Measurements from ENCODE around the gene WDR18. TPM values are rescaled to one million over a fixed set of nuclear protein-coding genes. Genes with fewer than 3 reads are reported as not detected.

Gene WDR18
- total RNA-seq, 1 donor from 2014 or later, result 38.6 TPM

GRCh38 chr19:1010586-1011510 lies 26.7 kb downstream of the WDR18 start:
- H3K27me3 Mint-ChIP-seq (ENCODE audit: insufficient read depth, low read depth), result no peaks in the 10 kb centered on the region
- H3K4me2 ChIP-seq, result no peak overlapping the region
- H4K20me1 ChIP-seq (ENCODE audit: low read depth), result peaks cover 20% of the 10 kb centered on the region
- peaks cover 4% of the 10 kb centered on the region for H3K4me1 Mint-ChIP-seq
- H3K4me1 ChIP-seq, result peaks cover 3% of the 10 kb centered on the region
- no peaks in the 10 kb centered on the region for H3F3A ChIP-seq (ENCODE audit: low read depth)
- no peak overlapping the region for H3K9ac ChIP-seq
- no peak for TF ChIP-seq EZH2 (IDR thresholded peaks at IDR 0.05)
- TF ChIP-seq EZH2phosphoT487 (IDR thresholded peaks at IDR 0.05), result no peak
- TF ChIP-seq CTCF (IDR thresholded peaks at IDR 0.05), result no peak
- H3K9me3 Mint-ChIP-seq, result no peaks in the 10 kb centered on the region
- no peak overlapping the region for H2AFZ ChIP-seq (replicated peaks)
- no peaks in the 10 kb centered on the region for H3K36me3 Mint-ChIP-seq
- H3K4me3 ChIP-seq, result no peak overlapping the region
- no peaks in the 10 kb centered on the region for H3K36me3 ChIP-seq
- no peak overlapping the region for H3K4me3 Mint-ChIP-seq
- H3K27me3 ChIP-seq, result no peaks in the 10 kb centered on the region
- no peak overlapping the region for H3K27ac ChIP-seq
- H3K79me2 ChIP-seq (ENCODE audit: low read depth), result peaks cover 17% of the 10 kb centered on the region
- no peak overlapping the region for H3K27ac Mint-ChIP-seq
- no peak for DNase-seq (ENCODE audit: low spot score)
- no peaks in the 10 kb centered on the region for H3K9me3 ChIP-seq (ENCODE audit: low read depth)

GRCh38 chr19:1011831-1012333 lies 27.7 kb downstream of the WDR18 start:
- Mint-ChIP-seq H3K4me1 (peaks cover 14% of the 10 kb centered on the region), H3K36me3 (no peaks in the 10 kb centered on the region), H3K4me3 (no peak overlapping the region), H3K27ac (no peak overlapping the region), H3K27me3 (ENCODE audit: insufficient read depth, low read depth) (no peaks in the 10 kb centered on the region), H3K9me3 (no peaks in the 10 kb centered on the region)
- H3F3A ChIP-seq (ENCODE audit: low read depth), result no peaks in the 10 kb centered on the region
- H3K4me3 ChIP-seq, result no peak overlapping the region
- no peak for DNase-seq (ENCODE audit: low spot score)
- no peaks in the 10 kb centered on the region for H3K9me3 ChIP-seq (ENCODE audit: low read depth)
- peaks cover 28% of the 10 kb centered on the region for H3K79me2 ChIP-seq (ENCODE audit: low read depth)
- H2AFZ ChIP-seq (replicated peaks), result no peak overlapping the region
- H3K36me3 ChIP-seq, result no peaks in the 10 kb centered on the region
- H3K9ac ChIP-seq, result no peak overlapping the region
- TF ChIP-seq EZH2phosphoT487 (IDR thresholded peaks at IDR 0.05) (no peak), EZH2 (IDR thresholded peaks at IDR 0.05) (no peak), CTCF (IDR thresholded peaks at IDR 0.05) (no peak)
- H3K4me2 ChIP-seq, result no peak overlapping the region
- no peak overlapping the region for H3K27ac ChIP-seq
- H3K27me3 ChIP-seq, result no peaks in the 10 kb centered on the region
- peaks cover 30% of the 10 kb centered on the region for H4K20me1 ChIP-seq (ENCODE audit: low read depth)
- H3K4me1 ChIP-seq, result peaks cover 9% of the 10 kb centered on the region

GRCh38 chr19:1012334-1012733 lies 28.2 kb downstream of the WDR18 start:
- H3K4me3 Mint-ChIP-seq, result no peak overlapping the region
- H3K4me1 Mint-ChIP-seq, result peaks cover 19% of the 10 kb centered on the region
- H3K4me3 ChIP-seq, result no peak overlapping the region
- no peak for DNase-seq (ENCODE audit: low spot score)
- H3K36me3 Mint-ChIP-seq, result no peaks in the 10 kb centered on the region
- H3K27ac ChIP-seq, result no peak overlapping the region
- no peaks in the 10 kb centered on the region for H3K27me3 Mint-ChIP-seq (ENCODE audit: insufficient read depth, low read depth)
- H3K36me3 ChIP-seq, result no peaks in the 10 kb centered on the region
- H3K4me1 ChIP-seq, result peaks cover 9% of the 10 kb centered on the region
- no peak overlapping the region for H2AFZ ChIP-seq (replicated peaks)
- no peak overlapping the region for H3K4me2 ChIP-seq
- no peaks in the 10 kb centered on the region for H3K27me3 ChIP-seq
- H3K79me2 ChIP-seq (ENCODE audit: low read depth), result peaks cover 32% of the 10 kb centered on the region
- peaks cover 35% of the 10 kb centered on the region for H4K20me1 ChIP-seq (ENCODE audit: low read depth)
- no peaks in the 10 kb centered on the region for H3K9me3 ChIP-seq (ENCODE audit: low read depth)
- no peak overlapping the region for H3K9ac ChIP-seq
- TF ChIP-seq EZH2phosphoT487 (IDR thresholded peaks at IDR 0.05) (no peak), EZH2 (IDR thresholded peaks at IDR 0.05) (no peak), CTCF (IDR thresholded peaks at IDR 0.05) (no peak)
- H3F3A ChIP-seq (ENCODE audit: low read depth), result no peaks in the 10 kb centered on the region
- no peaks in the 10 kb centered on the region for H3K9me3 Mint-ChIP-seq
- no peak overlapping the region for H3K27ac Mint-ChIP-seq

Data from neural progenitor cell (in vitro differentiated cells).